GM12801 (cell line): Measurements from ENCODE around the gene SCUBE1.

ENCODE experiments used
- CTCF ChIP-seq: IDR thresholded peaks from one replicate; pipeline ENCODE4 v1.5.1; 2011; ENCODE audit warnings: control low read depth; ENCODE audit not compliant: insufficient read length; ENCODE audit errors: extremely low read depth

Gene SCUBE1

GRCh38 chr22:43235445-43236409 is 107.4 kb downstream of the SCUBE1 start:
- no peak for TF ChIP-seq CTCF

GRCh38 chr22:43234264-43234988 is 108.7 kb downstream of the SCUBE1 start:
- TF ChIP-seq CTCF = no peak

DNA sequence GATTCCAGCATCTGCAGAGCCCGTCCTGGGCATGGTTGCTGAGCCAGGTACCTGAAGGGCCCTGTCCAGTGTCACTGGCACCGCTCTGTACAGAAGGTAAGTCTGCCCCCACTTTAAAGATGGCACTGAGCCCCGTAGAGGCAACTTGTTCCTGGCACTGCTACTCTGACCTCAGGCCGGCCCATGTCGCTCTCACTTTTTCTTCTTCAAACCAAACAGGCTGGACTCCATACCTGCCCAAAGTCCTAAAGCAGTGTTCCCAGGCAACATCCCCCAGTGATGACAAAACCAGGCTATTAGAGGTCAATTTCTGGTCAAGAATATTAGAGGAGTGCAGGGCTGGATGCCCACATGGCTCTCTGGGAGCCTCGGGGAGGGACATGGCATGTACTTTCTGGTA is 109.6 kb downstream of the SCUBE1 start:
- no peak for TF ChIP-seq CTCF

DNA sequence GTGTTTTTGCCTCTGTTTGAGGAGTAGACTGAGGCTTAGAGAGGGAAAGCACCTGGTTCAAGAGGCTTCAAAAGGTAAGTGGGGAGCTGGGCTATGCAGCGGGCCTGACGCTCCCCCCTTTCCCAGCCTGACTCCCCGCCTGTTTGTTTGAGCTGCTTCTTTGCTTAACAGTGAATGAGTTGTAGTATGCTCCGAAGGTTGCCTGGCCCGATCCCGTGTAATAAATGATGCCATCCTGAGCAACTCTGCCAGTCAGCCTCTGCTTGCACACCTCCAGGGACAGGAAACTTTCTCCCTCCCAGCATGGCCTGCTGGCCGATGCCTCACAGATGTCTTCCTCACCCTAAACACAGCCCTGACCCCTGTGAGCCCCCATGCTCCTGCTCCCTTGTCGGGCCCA is 110.7 kb downstream of the SCUBE1 start:
- TF ChIP-seq CTCF = no peak

- TF ChIP-seq CTCF = no peak
Observed at GRCh38 chr22:43231724-43232034, 111.5 kb downstream of the SCUBE1 start.

DNA sequence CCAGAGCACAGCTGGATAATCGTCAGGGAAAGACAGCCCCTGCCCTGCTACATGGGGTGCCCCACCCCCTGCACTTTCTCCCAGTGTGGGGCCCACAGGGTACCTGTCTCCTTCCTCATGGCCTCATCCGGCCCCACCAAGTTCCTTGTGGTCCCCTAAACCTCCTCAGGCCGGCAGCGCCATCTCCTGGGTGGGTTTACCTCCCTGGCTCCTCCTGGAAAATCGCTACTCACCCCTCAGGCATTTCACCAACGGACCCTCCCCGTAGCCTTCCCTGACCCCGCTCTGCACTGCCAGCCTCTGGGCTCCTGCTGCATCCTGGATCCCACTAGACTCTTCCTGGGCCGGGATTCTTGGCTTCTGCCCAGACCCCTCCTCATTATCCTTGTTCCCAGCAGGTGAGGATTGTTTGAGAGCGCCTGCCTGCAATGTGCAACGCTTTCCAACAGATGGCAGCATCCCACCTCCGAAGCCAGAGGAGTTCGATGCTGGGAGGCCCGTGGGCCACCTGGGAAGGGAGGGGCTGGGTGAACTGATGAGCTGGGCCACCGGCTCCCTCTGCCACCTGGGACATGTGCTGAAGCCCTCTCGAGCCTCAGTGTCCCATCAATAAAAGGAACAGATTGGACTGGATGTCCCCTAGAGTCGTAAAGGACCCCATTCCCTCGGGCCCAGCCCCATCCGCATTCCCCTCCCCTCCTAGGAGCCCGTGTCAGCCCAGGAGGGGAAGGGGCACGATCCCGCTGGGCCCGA is 112.0 kb downstream of the SCUBE1 start:
- TF ChIP-seq CTCF = peak; percentile 29

GRCh38 chr22:43230571-43230970 is 112.6 kb downstream of the SCUBE1 start:
- no peak for TF ChIP-seq CTCF
